OCI-LY1 (cell line): ENCODE results near the gene CRYBG1.

Source experiments
- CTCF ChIP-seq: fragments of 200-600 bp; sonication (generic), shearing (Covaris generic); IDR thresholded peaks from 2 replicates; pipeline ENCODE4 v1.5.1; 2017; ENCODE audit warnings: mild to moderate bottlenecking, antibody characterized with exemption, low read length, moderate library complexity, mixed read lengths
- EZH2 ChIP-seq: fragments of 200-600 bp; sonication (generic), shearing (Covaris generic); IDR thresholded peaks from 2 replicates; pipeline ENCODE4 v1.8.0; 2017; ENCODE audit warnings: borderline replicate concordance, mixed run types, mild to moderate bottlenecking, antibody characterized with exemption, low read length, moderate library complexity, mixed read lengths

- TF ChIP-seq CTCF (no peak), EZH2 (no peak)
Measured at GRCh38 chr6:106413722-106414121, 53.2 kb downstream of the CRYBG1 start.
